Erythroblast (primary cell): ENCODE measurements around the gene NSD1.

Experiments
- DNase-seq, 2 experiments: peaks; one replicate each; lab custom pipeline; 2025; lab: John Stamatoyannopoulos, UW
- GATA1 ChIP-seq: IDR thresholded peaks from 2 replicates; pipeline ENCODE4 v1.6.1; 2011; ENCODE audit warnings: low read depth, mild to moderate bottlenecking, control low read depth, low read length, moderate library complexity
- POLR2A ChIP-seq: IDR thresholded peaks from 2 replicates; pipeline ENCODE4 v1.6.1; 2011; ENCODE audit warnings: mild to moderate bottlenecking, low read length

Gene NSD1

GRCh38 chr5:177264178-177264577 lies 130.6 kb downstream of the NSD1 start:
- no peak for DNase-seq
- no peak for TF ChIP-seq POLR2A
- no peak for TF ChIP-seq GATA1

GRCh38 chr5:177265395-177265794 lies 131.8 kb downstream of the NSD1 start:
- DNase-seq = no peak
- TF ChIP-seq GATA1 (no peak), POLR2A (no peak)

DNA sequence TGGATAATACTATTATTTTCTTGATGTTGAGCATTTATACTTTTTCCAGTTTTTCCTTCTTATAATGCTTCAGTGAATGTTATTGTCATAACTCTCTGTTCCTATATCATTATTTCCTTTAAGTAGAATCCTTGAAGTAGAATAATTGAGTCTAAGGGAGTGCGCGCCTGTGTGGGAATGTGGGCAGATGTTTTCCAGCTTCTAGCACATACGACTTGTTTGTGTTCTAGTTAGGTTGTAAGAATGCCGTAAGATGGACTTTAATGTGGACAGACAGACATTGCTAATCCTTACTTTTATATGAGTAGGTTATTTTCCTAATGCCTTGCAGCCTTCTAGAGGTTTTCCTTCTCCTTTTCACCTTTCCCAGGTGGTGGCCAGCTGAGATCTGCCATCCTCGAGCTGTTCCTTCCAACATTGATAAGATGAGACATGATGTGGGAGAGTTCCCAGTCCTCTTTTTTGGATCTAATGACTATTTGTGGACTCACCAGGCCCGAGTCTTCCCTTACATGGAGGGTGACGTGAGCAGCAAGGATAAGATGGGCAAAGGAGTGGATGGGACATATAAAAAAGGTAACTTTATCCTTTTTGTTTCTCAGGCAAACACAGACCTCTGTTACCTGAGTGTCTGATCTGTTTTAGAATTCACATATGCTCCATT lies 135.8 kb downstream of the NSD1 start:
- DNase-seq = no peak

DNA sequence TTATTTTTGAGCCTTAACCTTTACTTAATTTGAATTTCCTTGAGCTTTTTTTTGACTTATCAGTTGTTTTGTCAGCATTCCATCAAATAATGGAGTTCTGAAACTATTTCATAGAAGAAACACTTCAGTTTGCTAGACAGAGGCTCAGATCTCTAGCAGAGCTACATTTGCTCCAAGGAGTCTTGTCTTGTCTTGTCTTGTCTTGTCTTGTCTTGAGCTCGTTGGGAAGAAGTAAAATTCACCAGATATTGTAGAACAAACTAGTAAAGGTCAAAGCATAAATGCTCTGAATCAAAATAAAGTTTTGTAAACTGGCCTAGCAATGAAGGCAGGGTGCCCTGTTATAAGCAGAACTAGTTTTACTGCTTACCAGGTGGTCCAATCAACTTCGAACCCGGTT lies 136.4 kb downstream of the NSD1 start:
- TF ChIP-seq POLR2A (no peak), GATA1 (no peak)

More for the DNA sequence above, 135.8 kb downstream of the NSD1 start:
- TF ChIP-seq GATA1 (no peak), POLR2A (no peak)

DNA sequence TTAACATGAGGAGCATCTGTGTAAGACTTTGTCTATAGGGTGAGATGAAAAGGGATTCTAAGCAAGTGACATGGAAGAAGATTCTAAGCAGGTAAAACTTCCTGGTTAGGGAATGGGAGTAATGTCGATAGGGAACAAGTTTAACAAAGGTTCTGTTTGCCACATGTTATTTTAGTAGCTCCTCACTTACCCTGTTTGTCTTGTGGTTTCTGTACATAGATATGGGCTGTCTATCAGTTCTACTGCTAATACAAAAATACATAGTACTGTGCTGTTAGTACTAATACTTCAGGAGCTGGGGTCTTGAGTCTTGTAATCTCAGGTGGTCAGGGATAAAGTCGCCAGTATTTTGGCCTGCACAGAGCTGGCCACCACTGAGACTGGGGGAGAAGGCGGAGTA lies 137.1 kb downstream of the NSD1 start:
- no peak for DNase-seq
- no peak for TF ChIP-seq GATA1
- TF ChIP-seq POLR2A = no peak

More for the DNA sequence above, 136.4 kb downstream of the NSD1 start:
- no peak for DNase-seq

- TF ChIP-seq GATA1 (no peak), POLR2A (no peak)
- no peak for DNase-seq
These were observed 137.5 kb downstream of the NSD1 start for GRCh38 chr5:177271113-177271512.

GRCh38 chr5:177275883-177276282 lies 142.3 kb downstream of the NSD1 start:
- TF ChIP-seq POLR2A (no peak), GATA1 (no peak)
- no peak for DNase-seq

DNA sequence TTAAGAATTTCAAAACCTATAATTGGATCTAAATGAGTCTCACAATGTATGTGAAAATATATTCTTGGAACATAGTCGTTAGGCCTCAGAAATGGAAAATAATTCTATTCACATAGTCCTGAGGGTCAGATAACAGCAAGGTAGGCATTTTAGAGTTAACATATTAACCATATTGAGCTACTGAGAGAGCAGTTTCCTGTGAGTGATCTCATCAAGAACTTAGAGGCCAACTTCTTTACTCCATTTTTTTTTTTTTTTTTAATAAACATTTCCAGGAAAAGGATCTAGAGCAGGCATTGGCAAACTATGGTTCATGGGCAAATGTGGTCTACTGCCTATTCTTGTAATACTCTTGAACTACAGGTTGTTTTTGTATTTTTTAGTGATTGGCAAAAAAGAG lies 143.3 kb downstream of the NSD1 start:
- TF ChIP-seq GATA1 (no peak), POLR2A (no peak)
- no peak for DNase-seq

- no peak for DNase-seq
- TF ChIP-seq GATA1 (no peak), POLR2A (no peak)
These were observed 154.6 kb downstream of the NSD1 start for GRCh38 chr5:177288191-177288590.

GRCh38 chr5:177290816-177291596 lies 157.4 kb downstream of the NSD1 start:
- no peak for TF ChIP-seq POLR2A
- no peak for TF ChIP-seq GATA1
- DNase-seq = no peak

GRCh38 chr5:177291735-177292134 lies 158.2 kb downstream of the NSD1 start:
- no peak for TF ChIP-seq GATA1
- TF ChIP-seq POLR2A = no peak
- DNase-seq = no peak

GRCh38 chr5:177293819-177294581 lies 160.4 kb downstream of the NSD1 start:
- TF ChIP-seq GATA1 (no peak), POLR2A (no peak)
- no peak for DNase-seq

DNA sequence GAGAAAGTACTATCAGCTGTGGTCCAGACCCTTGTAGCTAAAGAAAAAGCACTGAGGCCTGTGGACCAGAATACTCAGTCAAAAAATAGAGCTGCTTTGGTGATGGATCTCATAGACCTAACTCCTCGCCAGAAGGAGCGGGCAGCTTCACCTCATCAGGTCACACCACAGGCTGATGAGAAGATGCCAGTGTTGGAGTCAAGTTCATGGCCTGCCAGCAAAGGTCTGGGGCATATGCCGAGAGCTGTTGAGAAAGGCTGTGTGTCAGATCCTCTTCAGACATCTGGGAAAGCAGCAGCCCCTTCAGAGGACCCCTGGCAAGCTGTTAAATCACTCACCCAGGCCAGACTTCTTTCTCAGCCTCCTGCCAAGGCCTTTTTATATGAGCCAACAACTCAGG lies 161.1 kb downstream of the NSD1 start:
- TF ChIP-seq POLR2A (no peak), GATA1 (no peak)
- DNase-seq = no peak

- DNase-seq = no peak
- no peak for TF ChIP-seq GATA1
- TF ChIP-seq POLR2A = no peak
These were observed 162.4 kb downstream of the NSD1 start for GRCh38 chr5:177295924-177296323.

DNA sequence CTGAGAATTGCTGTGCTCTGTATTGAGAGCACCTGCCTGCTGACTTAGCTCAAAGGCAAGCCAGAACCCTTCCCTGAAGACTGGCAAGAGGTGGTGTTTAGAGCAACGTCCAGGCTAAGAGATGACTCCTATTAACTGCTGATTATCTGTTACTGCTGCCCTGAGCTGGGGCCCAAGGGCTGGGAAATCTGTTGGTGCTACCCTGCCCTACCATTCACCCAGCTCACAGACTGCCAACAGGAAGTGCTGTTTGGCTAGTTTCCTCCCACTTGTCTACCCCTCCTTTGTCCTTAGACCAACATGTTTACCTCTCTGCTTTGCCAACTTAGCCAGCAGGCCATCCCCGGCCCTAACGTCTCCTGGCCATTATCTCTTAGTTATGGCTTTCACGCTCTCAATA lies 163.0 kb downstream of the NSD1 start:
- DNase-seq = no peak
- TF ChIP-seq GATA1 (no peak), POLR2A (no peak)
